Measurements from ENCODE around the gene FAR1.
A peak's percentile ranks its signal among the peaks of the same experiment; 100 is the strongest.
"Not testable (repeated sequence)": the region's sequence is repeated elsewhere in the genome, so short reads cannot be mapped to it uniquely, and the experiment has no call there.

FAR1 gene

GRCh38 chr11:13637125-13638069 lies 31.1 kb upstream of the FAR1 start:
- Mint-ChIP-seq H3K4me1 (no peaks in the 10 kb centered on the region), H3K27ac (no peak overlapping the region)
- no peak for DNase-seq

DNA sequence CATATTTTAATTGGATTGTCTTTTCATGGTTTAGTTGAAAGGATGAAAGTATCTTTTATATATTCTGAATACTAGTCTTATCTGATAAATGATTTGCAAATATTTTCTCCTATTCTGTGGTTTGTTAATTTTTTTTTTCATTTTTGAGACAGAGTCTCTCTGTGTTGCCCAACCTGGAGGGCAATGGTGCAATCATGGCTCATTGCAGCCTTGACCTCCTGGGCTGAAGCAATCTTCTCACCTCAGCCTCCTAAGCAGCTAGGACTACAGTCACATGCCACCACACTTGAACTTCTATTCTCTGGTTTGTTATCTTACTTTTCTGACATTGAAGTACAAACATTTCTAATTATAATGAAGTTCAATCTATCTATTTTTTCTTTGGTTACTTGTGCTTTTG lies 30.0 kb upstream of the FAR1 start:
- Mint-ChIP-seq H3K27me3 (ENCODE audit: low read depth, poor library complexity) (peaks cover 2% of the 10 kb centered on the region), H3K4me3 (no peak overlapping the region), H3K9me3 (peaks cover 8% of the 10 kb centered on the region), H3K27ac (no peak overlapping the region), H3K4me1 (no peaks in the 10 kb centered on the region), H3K36me3 (ENCODE audit: low read depth) (no peaks in the 10 kb centered on the region)
- TF ChIP-seq, protein P1, sequence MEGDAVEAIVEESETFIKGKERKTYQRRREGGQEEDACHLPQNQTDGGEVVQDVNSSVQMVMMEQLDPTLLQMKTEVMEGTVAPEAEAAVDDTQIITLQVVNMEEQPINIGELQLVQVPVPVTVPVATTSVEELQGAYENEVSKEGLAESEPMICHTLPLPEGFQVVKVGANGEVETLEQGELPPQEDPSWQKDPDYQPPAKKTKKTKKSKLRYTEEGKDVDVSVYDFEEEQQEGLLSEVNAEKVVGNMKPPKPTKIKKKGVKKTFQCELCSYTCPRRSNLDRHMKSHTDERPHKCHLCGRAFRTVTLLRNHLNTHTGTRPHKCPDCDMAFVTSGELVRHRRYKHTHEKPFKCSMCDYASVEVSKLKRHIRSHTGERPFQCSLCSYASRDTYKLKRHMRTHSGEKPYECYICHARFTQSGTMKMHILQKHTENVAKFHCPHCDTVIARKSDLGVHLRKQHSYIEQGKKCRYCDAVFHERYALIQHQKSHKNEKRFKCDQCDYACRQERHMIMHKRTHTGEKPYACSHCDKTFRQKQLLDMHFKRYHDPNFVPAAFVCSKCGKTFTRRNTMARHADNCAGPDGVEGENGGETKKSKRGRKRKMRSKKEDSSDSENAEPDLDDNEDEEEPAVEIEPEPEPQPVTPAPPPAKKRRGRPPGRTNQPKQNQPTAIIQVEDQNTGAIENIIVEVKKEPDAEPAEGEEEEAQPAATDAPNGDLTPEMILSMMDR (IDR thresholded peaks at IDR 0.05) = no peak
- no peak for DNase-seq

More at GRCh38 chr11:13637125-13638069, 31.1 kb upstream of the FAR1 start:
- TF ChIP-seq, protein P1 (IDR thresholded peaks at IDR 0.05) = no peak
- peaks cover 8% of the 10 kb centered on the region for H3K9me3 Mint-ChIP-seq
- no peak overlapping the region for H3K4me3 Mint-ChIP-seq
- peaks cover 6% of the 10 kb centered on the region for H3K27me3 Mint-ChIP-seq (ENCODE audit: low read depth, poor library complexity)
- no peaks in the 10 kb centered on the region for H3K36me3 Mint-ChIP-seq (ENCODE audit: low read depth)

DNA sequence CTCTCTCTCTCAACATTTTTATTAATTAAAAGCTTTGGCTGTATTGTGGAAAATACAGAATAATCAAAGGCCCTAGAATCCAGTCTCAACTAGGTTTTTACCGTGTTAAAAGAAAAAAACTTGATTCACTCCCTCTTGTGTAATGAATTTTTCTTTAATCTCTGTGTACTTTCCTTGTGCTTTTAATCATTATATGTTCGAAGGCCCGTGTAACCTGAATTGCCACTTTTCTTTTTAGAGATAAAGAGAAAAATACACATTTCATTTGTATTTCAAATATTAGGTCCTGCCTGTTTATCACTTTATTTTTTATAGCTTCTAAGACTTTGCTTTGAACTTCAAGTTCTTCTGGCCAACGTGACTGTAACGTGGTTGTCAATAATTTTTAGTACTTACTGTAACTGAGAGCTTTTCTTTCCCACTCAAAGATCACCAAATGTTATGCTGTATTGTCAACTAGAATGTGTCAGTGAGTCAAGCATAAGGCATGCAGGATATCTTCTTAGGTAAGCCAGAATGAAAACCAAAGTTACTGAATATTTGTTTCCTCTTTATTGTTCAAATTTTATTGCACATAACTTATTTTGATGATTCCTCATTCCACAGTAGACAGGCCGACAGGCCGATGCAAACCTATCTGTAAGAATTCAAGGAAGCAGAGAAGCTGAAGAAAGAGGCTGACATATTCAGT lies 23.3 kb upstream of the FAR1 start:
- Mint-ChIP-seq H3K9me3 (no peaks in the 10 kb centered on the region), H3K27ac (no peak overlapping the region)
- DNase-seq = no peak

GRCh38 chr11:13647391-13647790 lies 21.1 kb upstream of the FAR1 start:
- no peak overlapping the region for H3K4me3 Mint-ChIP-seq
- peaks cover 20% of the 10 kb centered on the region for H3K4me1 Mint-ChIP-seq
- TF ChIP-seq, protein P1 (IDR thresholded peaks at IDR 0.05) = no peak
- H3K9me3 Mint-ChIP-seq = peaks cover 9% of the 10 kb centered on the region
- H3K27me3 Mint-ChIP-seq (ENCODE audit: low read depth, poor library complexity) = peaks cover 4% of the 10 kb centered on the region
- no peak for DNase-seq
- H3K27ac Mint-ChIP-seq = no peak overlapping the region
- peaks cover 6% of the 10 kb centered on the region for H3K36me3 Mint-ChIP-seq (ENCODE audit: low read depth)

More for the DNA sequence above, 23.3 kb upstream of the FAR1 start:
- H3K27me3 Mint-ChIP-seq (ENCODE audit: low read depth, poor library complexity) = peaks cover 4% of the 10 kb centered on the region
- H3K36me3 Mint-ChIP-seq (ENCODE audit: low read depth) = no peaks in the 10 kb centered on the region
- peaks cover 2% of the 10 kb centered on the region for H3K4me1 Mint-ChIP-seq
- TF ChIP-seq, protein P1 (IDR thresholded peaks at IDR 0.05) = no peak
- no peak overlapping the region for H3K4me3 Mint-ChIP-seq

DNA sequence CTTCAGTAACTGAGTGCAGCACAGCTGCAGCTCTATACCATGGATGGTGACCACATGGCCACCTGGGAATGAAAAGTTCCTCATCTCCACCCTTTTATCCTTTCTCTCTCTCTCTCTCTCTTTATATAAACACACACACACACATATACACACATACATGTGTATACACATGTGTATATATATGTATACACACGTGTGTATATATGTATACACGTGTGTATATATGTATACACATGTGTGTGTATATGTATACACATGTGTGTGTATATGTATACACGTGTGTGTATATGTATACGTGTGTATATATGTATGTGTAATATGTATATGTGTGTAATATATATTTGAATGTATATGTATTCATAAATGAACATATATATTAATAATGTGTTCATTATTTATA lies 18.8 kb upstream of the FAR1 start:
- peaks cover 9% of the 10 kb centered on the region for H3K27me3 Mint-ChIP-seq (ENCODE audit: low read depth, poor library complexity)
- TF ChIP-seq, protein P1 (IDR thresholded peaks at IDR 0.05) = no peak
- peaks cover 26% of the 10 kb centered on the region for H3K9me3 Mint-ChIP-seq
- H3K4me3 Mint-ChIP-seq = no peak overlapping the region
- H3K36me3 Mint-ChIP-seq (ENCODE audit: low read depth) = peaks cover 9% of the 10 kb centered on the region
- peaks cover 20% of the 10 kb centered on the region for H3K4me1 Mint-ChIP-seq
- no peak overlapping the region for H3K27ac Mint-ChIP-seq
- DNase-seq = no peak

DNA sequence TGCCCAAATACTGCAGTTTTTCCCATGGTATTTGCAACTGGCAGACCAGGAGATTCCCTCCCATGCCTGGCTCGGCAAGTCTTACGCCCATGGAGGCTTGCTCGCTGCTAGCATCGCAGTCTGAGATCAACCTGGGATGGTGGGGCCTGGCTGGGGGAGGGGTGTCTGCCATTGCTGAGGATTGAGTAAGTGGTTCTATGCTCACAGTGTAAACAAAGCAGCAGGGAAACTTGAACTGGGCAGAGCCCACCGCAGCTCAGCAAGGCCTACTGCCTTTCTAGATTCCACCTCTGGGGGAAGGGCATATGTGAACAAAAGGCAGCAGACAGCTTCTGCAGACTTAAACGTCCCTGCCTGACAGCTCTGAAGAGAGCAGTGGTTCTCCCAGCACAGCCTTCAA lies 17.0 kb upstream of the FAR1 start:
- peaks cover 14% of the 10 kb centered on the region for H3K27me3 Mint-ChIP-seq (ENCODE audit: low read depth, poor library complexity)
- H3K9me3 Mint-ChIP-seq = peaks cover 32% of the 10 kb centered on the region
- peak overlapping the region; percentile 20 for H3K27ac Mint-ChIP-seq
- H3K36me3 Mint-ChIP-seq (ENCODE audit: low read depth); DNase-seq; H3K4me3 Mint-ChIP-seq: not testable (repeated sequence)
- peaks cover 20% of the 10 kb centered on the region for H3K4me1 Mint-ChIP-seq
